ENCODE measurements around the gene PLXNA4.

GRCh38 chr7:132234711-132235110 is 341.6 kb downstream of the PLXNA4 start:
- TF ChIP-seq CTCF (IDR thresholded peaks at IDR 0.05) (no peak), SIN3A (IDR thresholded peaks at IDR 0.05; ENCODE audit: borderline replicate concordance, insufficient read depth, low read depth, low read length) (no peak), TCF7L2 (IDR thresholded peaks at IDR 0.05; ENCODE audit: low read depth, low read length) (no peak)

Measured in Panc1 (cell line).